Activated naive CD4-positive, alpha-beta T cell treated with anti-CD3 and anti-CD28 coated beads, Interleukin-2, amount 50 U/mL, for 24 hours (primary cell): ENCODE results near the gene MAPK4.

ENCODE experiments used
- H3K27ac Mint-ChIP-seq: one replicate; pipeline ENCODE4 v1.8.0; 2021; ENCODE audit warnings: mild to moderate bottlenecking, mixed read lengths
- H3K27me3 Mint-ChIP-seq: one replicate; pipeline ENCODE4 v1.8.0; 2021; ENCODE audit warnings: mixed read lengths
- H3K36me3 Mint-ChIP-seq: one replicate; pipeline ENCODE4 v1.8.0; 2021; ENCODE audit warnings: mixed read lengths
- H3K4me1 Mint-ChIP-seq: one replicate; pipeline ENCODE4 v1.8.0; 2021; ENCODE audit warnings: mixed read lengths
- H3K4me3 Mint-ChIP-seq: one replicate; pipeline ENCODE4 v1.8.0; 2021; ENCODE audit warnings: mild to moderate bottlenecking, mixed read lengths
- H3K9me3 Mint-ChIP-seq: one replicate; pipeline ENCODE4 v1.8.0; 2021; ENCODE audit warnings: mixed read lengths

MAPK4 gene

DNA sequence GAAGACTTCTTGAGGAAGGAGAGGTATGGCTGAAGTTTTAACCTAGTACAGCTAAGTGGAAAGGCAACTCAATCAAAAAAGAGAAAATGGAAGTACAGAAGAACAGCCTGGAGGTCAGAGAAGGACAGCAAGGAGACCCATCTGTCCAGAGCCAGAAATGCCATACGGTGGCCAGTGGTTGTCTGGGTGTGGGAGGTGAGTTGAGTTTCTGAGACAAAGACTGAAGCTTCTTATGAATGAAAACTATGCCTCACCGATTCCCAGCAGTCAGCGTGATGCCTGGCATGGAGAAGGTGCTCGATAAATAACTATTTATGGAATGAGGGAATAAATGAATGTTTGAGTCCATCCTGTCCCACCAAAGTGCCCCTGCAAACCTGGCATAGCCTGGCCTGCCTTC is 161.1 kb downstream of the MAPK4 start:
- Mint-ChIP-seq H3K27me3 (no peaks in the 10 kb centered on the region), H3K9me3 (peaks cover 8% of the 10 kb centered on the region), H3K4me1 (no peaks in the 10 kb centered on the region), H3K36me3 (no peaks in the 10 kb centered on the region), H3K27ac (no peak overlapping the region), H3K4me3 (no peak overlapping the region)

DNA sequence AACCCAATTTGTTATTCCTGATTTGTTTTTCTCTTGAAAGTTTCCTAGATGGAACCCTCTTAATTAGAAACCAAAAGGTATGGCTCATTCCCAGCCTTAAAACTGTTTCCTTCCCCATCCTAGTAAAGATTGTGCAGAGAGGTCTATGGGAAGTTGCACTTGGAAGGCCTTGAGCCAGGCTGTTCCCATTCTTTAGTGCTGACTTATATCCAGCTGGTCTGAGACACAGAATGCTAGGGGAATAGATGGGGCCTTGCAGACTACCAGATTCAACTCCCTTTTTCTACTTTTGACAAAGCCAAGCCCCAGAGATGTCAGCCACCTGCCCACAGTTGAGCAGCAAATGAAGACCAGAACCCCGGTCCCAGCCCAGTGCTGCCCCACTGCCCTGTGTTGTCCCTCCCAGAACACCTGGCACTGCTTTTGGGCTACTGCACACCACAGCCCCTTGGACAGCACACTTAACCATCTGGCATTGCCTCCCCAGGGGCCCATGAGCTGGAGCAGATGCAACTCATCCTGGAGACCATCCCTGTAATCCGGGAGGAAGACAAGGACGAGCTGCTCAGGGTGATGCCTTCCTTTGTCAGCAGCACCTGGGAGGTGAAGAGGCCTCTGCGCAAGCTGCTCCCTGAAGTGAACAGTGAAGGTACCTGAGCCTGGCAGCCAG is 161.7 kb downstream of the MAPK4 start:
- Mint-ChIP-seq H3K27me3 (no peaks in the 10 kb centered on the region), H3K27ac (no peak overlapping the region), H3K4me3 (no peak overlapping the region), H3K4me1 (no peaks in the 10 kb centered on the region), H3K36me3 (no peaks in the 10 kb centered on the region), H3K9me3 (peaks cover 2% of the 10 kb centered on the region)

DNA sequence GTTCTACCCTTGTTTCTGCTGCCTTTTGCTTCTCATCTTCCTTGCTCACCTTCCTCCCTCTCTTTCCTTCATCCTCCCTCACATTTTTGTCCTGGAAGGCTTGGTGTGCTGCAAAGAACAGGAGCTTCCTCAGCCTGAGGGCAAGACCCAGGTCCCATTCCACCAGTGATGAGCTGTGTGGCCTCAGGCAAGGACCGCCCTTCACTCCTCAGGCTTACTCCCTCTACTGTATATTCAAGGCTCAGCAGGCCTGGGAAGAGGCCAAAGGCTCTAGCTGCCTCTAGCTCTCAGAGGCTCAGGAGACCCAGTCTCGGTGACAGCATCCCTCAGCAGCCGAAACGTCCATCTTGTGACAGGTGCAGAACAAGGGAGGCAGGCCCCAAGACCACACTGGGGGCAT is 162.4 kb downstream of the MAPK4 start:
- H3K27ac Mint-ChIP-seq: no peak overlapping the region

DNA sequence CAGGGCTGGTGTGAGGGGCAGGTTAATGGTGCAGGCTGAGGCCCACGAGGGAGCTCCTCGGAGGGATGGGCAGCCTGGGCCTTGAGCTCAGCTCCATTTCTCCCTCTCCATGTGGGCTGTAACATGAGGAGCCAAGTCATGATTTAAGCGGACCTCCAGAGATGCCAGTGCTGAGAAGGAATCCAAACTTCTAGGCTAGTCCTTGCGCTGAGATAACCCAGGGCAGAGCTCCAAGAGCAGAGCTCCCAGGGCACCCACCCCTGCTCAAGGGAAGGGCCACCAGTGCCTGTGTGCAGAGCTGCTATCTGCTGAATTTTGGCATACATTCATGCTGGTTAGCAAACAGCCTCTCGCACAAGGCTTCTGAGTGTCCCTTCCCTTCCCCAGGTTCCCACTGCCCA is 164.9 kb downstream of the MAPK4 start:
- no peaks in the 10 kb centered on the region for H3K27me3 Mint-ChIP-seq
- no peak overlapping the region for H3K27ac Mint-ChIP-seq
- H3K4me1 Mint-ChIP-seq: no peaks in the 10 kb centered on the region
- H3K36me3 Mint-ChIP-seq: no peaks in the 10 kb centered on the region
- no peak overlapping the region for H3K4me3 Mint-ChIP-seq
- H3K9me3 Mint-ChIP-seq: no peaks in the 10 kb centered on the region

More for the DNA sequence above, 162.4 kb downstream of the MAPK4 start:
- Mint-ChIP-seq H3K4me3 (no peak overlapping the region), H3K27me3 (no peaks in the 10 kb centered on the region), H3K9me3 (no peaks in the 10 kb centered on the region), H3K4me1 (no peaks in the 10 kb centered on the region), H3K36me3 (no peaks in the 10 kb centered on the region)

DNA sequence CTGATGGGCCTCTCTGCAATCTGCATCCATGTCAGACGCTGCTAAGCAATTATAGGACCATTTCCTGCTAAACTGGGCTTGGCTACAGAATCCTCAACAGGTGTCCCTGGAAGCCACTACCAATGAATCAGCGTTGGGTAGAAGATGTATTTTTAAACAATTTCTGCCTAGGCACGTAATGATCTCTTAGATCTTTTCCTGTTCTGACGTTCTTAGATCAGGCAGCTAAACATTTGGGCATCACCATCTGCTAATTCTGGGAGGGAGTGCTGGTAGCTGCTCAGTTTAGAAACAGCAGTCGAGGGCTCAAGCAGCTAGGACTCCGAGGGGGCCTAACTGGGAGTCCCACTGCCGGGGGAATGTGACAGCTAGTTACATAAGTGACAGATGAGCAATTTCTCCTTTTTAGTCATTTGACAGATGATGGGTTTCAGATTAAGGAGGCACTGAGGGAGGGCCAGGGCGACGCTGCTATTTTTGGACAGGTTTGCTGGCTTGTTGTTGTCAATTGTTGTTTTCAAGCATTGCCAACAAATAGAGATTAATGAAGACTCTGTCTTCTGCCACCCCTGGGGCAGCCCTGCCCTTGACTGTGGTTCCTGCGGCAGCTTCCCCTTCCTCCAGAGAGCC is 167.2 kb downstream of the MAPK4 start:
- Mint-ChIP-seq H3K9me3 (no peaks in the 10 kb centered on the region), H3K4me1 (no peaks in the 10 kb centered on the region), H3K4me3 (no peak overlapping the region), H3K36me3 (no peaks in the 10 kb centered on the region), H3K27ac (no peak overlapping the region), H3K27me3 (no peaks in the 10 kb centered on the region)

DNA sequence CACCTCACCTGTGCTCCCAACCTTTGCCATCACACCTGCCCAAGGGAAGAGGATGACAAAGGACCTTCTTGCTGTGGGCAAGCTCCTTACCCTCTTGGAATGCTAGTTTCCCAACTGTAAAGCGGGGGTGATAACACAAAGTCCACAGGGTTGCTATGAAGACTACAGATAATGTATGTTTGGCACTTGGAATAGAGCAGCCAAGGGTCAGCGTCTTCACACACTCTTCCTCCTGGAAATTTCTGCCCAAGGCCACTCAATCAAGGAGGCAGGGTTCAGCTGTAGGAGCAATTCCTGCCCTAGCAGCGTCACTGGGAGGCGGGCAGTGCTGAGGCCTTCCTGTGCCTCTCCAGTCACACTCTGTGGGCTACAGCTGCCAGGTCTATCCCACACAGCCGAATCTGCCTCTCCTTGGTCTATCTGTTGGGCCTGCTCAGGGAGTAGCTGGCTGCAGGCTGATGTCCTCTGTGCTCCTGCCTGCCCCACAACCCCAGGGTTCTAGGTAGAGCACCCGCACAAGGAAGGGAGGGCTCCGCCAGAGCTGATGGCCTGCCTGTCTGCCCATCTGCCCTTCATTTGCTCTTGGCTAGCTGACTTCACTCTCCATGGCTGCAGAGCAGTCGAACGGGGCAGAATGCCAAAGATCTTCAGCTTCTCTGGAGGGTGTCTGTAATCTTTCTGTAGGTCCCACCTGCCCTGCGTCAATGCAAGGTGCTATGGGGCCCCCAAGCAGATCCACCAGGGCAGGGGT is 168.0 kb downstream of the MAPK4 start:
- Mint-ChIP-seq H3K27me3 (no peaks in the 10 kb centered on the region), H3K4me1 (no peaks in the 10 kb centered on the region), H3K36me3 (no peaks in the 10 kb centered on the region), H3K27ac (no peak overlapping the region), H3K4me3 (no peak overlapping the region), H3K9me3 (no peaks in the 10 kb centered on the region)

DNA sequence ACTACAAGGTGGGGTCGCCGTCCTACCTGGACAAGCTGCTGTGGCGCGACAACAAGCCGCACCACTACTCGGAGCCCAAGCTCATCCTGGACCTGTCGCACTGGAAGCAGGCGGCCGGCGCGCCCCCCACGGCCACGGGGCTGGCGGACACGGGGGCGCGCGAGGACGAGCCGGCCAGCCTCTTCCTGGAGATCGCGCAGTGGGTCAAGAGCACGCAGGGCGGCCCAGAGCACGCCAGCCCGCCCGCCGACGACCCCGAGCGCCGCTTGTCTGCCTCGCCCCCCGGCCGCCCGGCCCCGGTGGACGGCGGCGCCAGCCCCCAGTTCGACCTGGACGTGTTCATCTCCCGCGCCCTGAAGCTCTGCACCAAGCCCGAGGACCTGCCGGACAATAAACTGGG is 169.5 kb downstream of the MAPK4 start:
- peaks cover 4% of the 10 kb centered on the region for H3K27me3 Mint-ChIP-seq
- H3K9me3 Mint-ChIP-seq: no peaks in the 10 kb centered on the region
- no peaks in the 10 kb centered on the region for H3K36me3 Mint-ChIP-seq
- no peak overlapping the region for H3K4me3 Mint-ChIP-seq
- no peaks in the 10 kb centered on the region for H3K4me1 Mint-ChIP-seq
- H3K27ac Mint-ChIP-seq: no peak overlapping the region

DNA sequence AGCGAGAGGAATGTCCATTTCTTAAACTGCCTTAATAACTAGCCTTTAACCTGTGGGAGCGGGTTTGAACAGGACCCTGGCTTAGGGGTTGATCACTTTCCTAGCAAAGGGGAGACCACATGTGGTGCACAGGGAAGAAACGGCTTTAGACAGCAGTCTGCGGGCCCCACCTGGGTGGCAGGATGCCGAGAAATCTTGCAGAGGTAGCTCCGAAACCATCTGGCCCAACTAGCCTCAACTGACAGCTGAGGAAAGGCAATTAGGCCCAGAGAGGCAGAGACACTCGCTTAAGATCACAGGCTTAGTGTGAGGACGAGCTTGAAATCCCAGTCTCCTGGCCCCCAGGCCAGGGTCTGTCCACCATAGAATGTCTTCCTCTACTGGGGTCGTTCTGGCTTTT is 170.1 kb downstream of the MAPK4 start:
- H3K27ac Mint-ChIP-seq: no peak overlapping the region
- peaks cover 4% of the 10 kb centered on the region for H3K27me3 Mint-ChIP-seq
- H3K4me1 Mint-ChIP-seq: no peaks in the 10 kb centered on the region
- no peaks in the 10 kb centered on the region for H3K9me3 Mint-ChIP-seq
- no peaks in the 10 kb centered on the region for H3K36me3 Mint-ChIP-seq
- H3K4me3 Mint-ChIP-seq: no peak overlapping the region

DNA sequence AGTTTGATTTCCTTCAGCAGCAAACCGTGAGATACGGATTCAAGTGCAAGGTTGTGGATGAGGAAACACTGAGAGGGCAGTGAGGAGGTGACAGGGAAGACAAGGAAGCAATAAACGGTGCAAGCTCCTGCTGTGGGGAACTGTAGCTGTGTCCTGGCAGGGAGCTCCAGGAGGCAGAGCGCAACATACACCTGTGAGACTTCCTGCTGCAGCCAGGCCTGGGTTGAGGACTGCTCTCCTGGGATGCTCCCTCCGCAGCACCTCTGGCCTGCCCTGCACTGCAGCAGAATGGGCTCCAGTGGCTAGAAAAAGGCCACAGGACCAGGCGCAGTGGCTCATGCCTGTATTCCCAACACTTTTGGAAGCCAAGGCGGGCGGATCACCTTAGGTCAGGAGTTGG is 174.5 kb downstream of the MAPK4 start:
- Mint-ChIP-seq H3K4me3 (no peak overlapping the region), H3K36me3 (no peaks in the 10 kb centered on the region), H3K27ac (no peak overlapping the region), H3K27me3 (peaks cover 4% of the 10 kb centered on the region), H3K4me1 (no peaks in the 10 kb centered on the region), H3K9me3 (no peaks in the 10 kb centered on the region)

DNA sequence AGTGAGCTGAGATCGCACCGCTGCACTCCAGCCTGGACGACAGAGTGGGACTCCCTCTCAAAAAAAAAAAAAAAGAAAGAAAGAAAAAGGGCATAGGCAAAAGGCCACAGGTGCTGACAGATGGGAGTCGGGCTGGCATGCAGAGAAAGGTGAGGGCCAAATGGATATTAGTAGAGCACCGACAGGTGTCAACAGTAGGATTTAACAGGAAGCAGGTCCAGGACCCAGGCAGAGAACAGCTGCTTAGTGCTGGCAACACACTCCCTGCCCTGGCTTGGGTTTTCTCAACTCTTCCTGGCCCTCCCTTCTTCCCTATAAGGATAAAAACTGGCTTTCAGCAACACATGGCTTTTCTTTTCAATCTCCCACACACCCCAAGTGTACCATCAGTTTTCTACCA is 175.0 kb downstream of the MAPK4 start:
- H3K27ac Mint-ChIP-seq: no peak overlapping the region
- no peaks in the 10 kb centered on the region for H3K36me3 Mint-ChIP-seq
- H3K4me3 Mint-ChIP-seq: no peak overlapping the region
- no peaks in the 10 kb centered on the region for H3K9me3 Mint-ChIP-seq
- peaks cover 4% of the 10 kb centered on the region for H3K27me3 Mint-ChIP-seq
- H3K4me1 Mint-ChIP-seq: no peaks in the 10 kb centered on the region

DNA sequence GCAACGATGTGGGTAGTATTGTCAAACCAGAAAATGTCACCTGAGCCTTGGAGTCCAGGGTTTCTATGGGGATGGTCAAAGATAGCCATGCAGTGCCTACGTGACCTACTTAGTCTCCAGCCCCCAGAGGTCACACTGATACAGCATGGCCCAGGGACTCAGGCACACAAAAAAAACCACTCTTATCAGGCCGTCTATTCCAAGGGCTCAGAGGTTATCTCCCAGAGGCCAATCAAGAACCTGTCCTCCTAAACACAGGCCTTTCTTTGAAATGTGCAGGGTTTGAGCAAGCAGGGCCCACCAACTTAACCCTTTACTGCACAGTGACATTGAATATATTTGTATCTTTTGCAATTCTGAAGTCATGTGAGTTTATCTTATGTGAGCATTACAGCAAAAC is 177.2 kb downstream of the MAPK4 start:
- no peaks in the 10 kb centered on the region for H3K36me3 Mint-ChIP-seq
- H3K27me3 Mint-ChIP-seq: peaks cover 6% of the 10 kb centered on the region
- H3K9me3 Mint-ChIP-seq: no peaks in the 10 kb centered on the region
- no peaks in the 10 kb centered on the region for H3K4me1 Mint-ChIP-seq
- H3K27ac Mint-ChIP-seq: no peak overlapping the region
- no peak overlapping the region for H3K4me3 Mint-ChIP-seq

DNA sequence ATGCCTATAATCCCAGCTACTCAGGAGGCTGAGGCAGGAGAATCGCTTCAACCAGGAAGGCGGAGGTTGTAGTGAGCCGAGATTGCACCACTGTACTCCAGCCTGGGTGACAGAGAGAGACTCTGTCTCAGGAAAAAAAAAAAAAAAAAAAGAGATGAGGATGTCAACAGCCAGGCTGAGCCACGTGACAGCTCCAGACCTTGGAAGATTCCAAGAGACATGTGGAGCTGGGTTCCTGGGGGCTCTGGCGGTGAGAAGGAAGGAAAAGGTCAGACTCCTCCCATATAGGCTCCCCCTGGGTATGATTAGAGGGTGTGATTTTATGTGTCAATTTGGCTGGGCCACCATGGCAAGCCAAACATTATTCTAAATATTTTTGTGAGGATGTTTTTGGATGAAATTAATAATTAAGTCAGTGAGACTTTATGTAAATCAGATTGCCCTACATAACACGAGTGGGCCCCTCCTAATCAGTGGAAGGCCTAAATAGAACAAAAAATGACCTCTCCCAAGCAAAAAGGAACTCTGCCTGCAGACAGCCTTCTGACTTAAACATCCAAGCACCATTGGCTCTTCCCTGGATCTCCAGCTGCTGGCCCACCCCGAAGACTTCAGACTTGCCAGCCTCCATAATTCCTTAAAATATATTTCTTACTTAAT is 178.3 kb downstream of the MAPK4 start:
- peaks cover 6% of the 10 kb centered on the region for H3K27me3 Mint-ChIP-seq
- H3K4me1 Mint-ChIP-seq: no peaks in the 10 kb centered on the region
- H3K9me3 Mint-ChIP-seq: no peaks in the 10 kb centered on the region
- H3K36me3 Mint-ChIP-seq: no peaks in the 10 kb centered on the region
- no peak overlapping the region for H3K4me3 Mint-ChIP-seq
- no peak overlapping the region for H3K27ac Mint-ChIP-seq

DNA sequence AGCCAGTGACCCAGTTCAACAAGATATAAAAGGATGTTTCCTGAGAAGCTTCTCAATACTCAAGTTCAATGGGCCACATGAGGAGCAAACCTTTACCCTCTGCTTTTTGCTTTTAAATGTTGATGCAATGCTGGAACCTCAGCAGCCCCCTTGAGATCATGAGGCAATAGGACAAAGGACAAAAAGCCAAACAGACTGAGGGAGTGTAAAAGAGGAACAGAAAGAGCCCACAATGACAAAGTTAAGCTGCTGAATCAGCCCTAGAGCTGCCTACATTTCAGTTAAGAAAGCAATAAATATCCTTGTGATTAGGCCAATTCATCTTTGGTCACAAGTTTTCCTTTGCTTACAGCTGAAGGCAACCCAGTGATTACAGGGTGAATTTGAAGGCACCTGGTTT is 183.1 kb downstream of the MAPK4 start:
- no peak overlapping the region for H3K4me3 Mint-ChIP-seq
- no peaks in the 10 kb centered on the region for H3K36me3 Mint-ChIP-seq
- no peaks in the 10 kb centered on the region for H3K9me3 Mint-ChIP-seq
- no peaks in the 10 kb centered on the region for H3K4me1 Mint-ChIP-seq
- H3K27ac Mint-ChIP-seq: no peak overlapping the region
- H3K27me3 Mint-ChIP-seq: peaks cover 4% of the 10 kb centered on the region

DNA sequence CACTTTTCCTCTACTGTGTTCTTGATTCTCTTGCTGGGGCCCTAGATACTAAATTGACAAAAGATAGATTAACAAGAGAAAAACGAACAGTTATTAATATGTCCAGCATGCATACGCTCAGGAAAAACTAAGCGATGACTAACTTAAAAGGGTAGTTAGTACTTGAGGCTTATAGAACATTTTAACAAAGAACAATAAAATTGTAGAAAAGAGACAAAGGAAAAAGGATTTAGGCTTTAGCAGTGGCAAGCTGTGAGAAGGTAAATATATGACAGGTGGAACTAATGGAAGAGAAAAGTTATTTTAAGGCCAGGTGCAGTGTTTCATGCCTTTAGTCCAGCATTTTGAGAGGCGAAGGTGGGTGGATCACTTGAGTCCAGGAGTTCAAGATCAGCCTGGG is 184.4 kb downstream of the MAPK4 start:
- Mint-ChIP-seq H3K9me3 (no peaks in the 10 kb centered on the region), H3K4me1 (no peaks in the 10 kb centered on the region), H3K36me3 (no peaks in the 10 kb centered on the region), H3K4me3 (no peak overlapping the region), H3K27ac (no peak overlapping the region), H3K27me3 (peaks cover 4% of the 10 kb centered on the region)

DNA sequence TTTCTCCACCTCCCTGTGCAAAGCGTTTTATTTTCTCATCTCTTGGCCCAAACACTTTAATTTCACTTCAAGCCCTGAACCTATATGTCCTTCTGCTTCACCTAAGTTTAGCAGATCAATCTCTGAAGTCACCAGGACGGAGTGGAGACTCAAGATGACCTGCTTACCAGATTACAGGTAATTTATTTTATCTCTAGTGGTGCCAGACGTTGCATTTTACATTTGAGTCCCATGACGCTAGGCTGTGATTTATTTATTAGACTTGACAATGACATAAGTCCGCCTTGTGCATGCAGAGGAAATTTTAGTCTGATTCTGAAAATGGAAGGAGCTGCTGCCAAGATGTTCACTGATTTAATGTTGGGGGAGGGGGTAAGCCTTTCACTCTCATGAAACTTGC is 186.1 kb downstream of the MAPK4 start:
- Mint-ChIP-seq H3K4me1 (no peaks in the 10 kb centered on the region), H3K9me3 (no peaks in the 10 kb centered on the region), H3K27me3 (peaks cover 5% of the 10 kb centered on the region), H3K4me3 (no peak overlapping the region), H3K36me3 (no peaks in the 10 kb centered on the region), H3K27ac (no peak overlapping the region)

DNA sequence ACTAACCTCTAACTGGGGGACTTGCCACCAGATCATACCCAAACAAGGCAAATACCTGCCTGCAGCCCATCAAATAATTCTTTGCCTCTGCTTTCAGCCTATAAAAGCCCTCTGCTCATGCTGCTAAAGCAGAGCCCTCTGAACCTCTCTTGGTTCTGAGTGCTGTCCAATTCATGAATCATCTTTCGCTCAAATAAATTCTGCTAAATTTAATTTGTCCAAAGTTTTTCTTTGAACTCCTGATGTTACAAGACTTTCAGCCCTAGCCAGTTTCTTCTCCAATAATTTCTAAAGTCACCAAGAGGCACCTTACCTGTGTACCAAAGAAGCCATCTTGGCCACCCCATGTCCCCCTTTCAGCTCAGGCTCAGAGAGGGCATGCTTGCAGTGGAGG is 188.0 kb downstream of the MAPK4 start:
- no peak overlapping the region for H3K27ac Mint-ChIP-seq
- H3K27me3 Mint-ChIP-seq: peaks cover 8% of the 10 kb centered on the region
- H3K4me1 Mint-ChIP-seq: no peaks in the 10 kb centered on the region
- H3K36me3 Mint-ChIP-seq: no peaks in the 10 kb centered on the region
- H3K9me3 Mint-ChIP-seq: no peaks in the 10 kb centered on the region
- H3K4me3 Mint-ChIP-seq: no peak overlapping the region
